Measurements from ENCODE around the gene KRT5. TPM values are rescaled to one million over a fixed set of nuclear protein-coding genes. Genes with fewer than 3 reads are reported as not detected.

KRT5 gene
- total RNA-seq, 1 donor from 2014 or later = not detected

- DNase-seq (no peak), ATAC-seq (ENCODE audit: poor library complexity) (no peak)
- intact Hi-C loops (cut with DNase I) = no loop called here
Measured at GRCh38 chr12:52480073-52480472, 40.1 kb downstream of the KRT5 start.

- DNase-seq (no peak), ATAC-seq (ENCODE audit: poor library complexity) (no peak)
- intact Hi-C loops (cut with DNase I) = no loop called here
Measured at GRCh38 chr12:52477651-52478050, 42.5 kb downstream of the KRT5 start.

GRCh38 chr12:52474212-52474611 lies 46.0 kb downstream of the KRT5 start:
- intact Hi-C loops (cut with DNase I) = no loop called here
- ATAC-seq (ENCODE audit: poor library complexity) (no peak), DNase-seq (no peak)

- ATAC-seq (ENCODE audit: poor library complexity) = no peak
Measured at GRCh38 chr12:52473768-52474167, 46.4 kb downstream of the KRT5 start, which contains the start of gene KRT6C. Gene KRT6C (minus strand): TSS chr12:52473805. CDS start chr12:52473737, 68 bp downstream.

GRCh38 chr12:52469853-52470252 lies 50.3 kb downstream of the KRT5 start:
- DNase-seq (no peak), ATAC-seq (ENCODE audit: poor library complexity) (no peak)
- intact Hi-C loops (cut with DNase I) = no loop called here

More at GRCh38 chr12:52473768-52474167, 46.4 kb downstream of the KRT5 start, which contains the start of gene KRT6C:
- intact Hi-C loops (cut with DNase I) = no loop called here
- DNase-seq = no peak

- intact Hi-C loops (cut with DNase I) = no loop called here
- ATAC-seq (ENCODE audit: poor library complexity) (no peak), DNase-seq (no peak)
Measured at GRCh38 chr12:52464897-52465296, 55.3 kb downstream of the KRT5 start.

Other genes with a start within 250 kb of the KRT5 start
- gene KRT86, start 245.7 kb downstream of the KRT5 start, total RNA-seq = not detected
- gene KRT81, start 228.9 kb downstream of the KRT5 start, total RNA-seq = not detected
- gene KRT83, start 199.0 kb downstream of the KRT5 start, total RNA-seq = not detected
- not detected for gene KRT85, start 152.9 kb downstream of the KRT5 start, total RNA-seq
- not detected for gene KRT84, start 134.7 kb downstream of the KRT5 start, total RNA-seq
- not detected for gene KRT82, start 114.1 kb downstream of the KRT5 start, total RNA-seq
- gene KRT75, start 86.0 kb downstream of the KRT5 start, total RNA-seq = not detected
- gene KRT6B, start 68.2 kb downstream of the KRT5 start, total RNA-seq = not detected
- gene KRT6C, start 46.6 kb downstream of the KRT5 start, total RNA-seq = not detected
- not detected for gene KRT6A, start 27.1 kb downstream of the KRT5 start, total RNA-seq
- not detected for gene KRT71, start 32.8 kb upstream of the KRT5 start, total RNA-seq
- gene KRT74, start 53.4 kb upstream of the KRT5 start, total RNA-seq = not detected
- gene KRT72, start 81.1 kb upstream of the KRT5 start, total RNA-seq = not detected
- gene KRT73, start 98.2 kb upstream of the KRT5 start, total RNA-seq = not detected
- gene KRT2, start 131.8 kb upstream of the KRT5 start, total RNA-seq = not detected
- not detected for gene KRT1, start 160.0 kb upstream of the KRT5 start, total RNA-seq
- not detected for gene KRT77, start 183.1 kb upstream of the KRT5 start, total RNA-seq